WTC11 (cell line): ENCODE measurements around the gene NCOA3.

Experiments used
- CBFB ChIP-seq: sonication (generic); formaldehyde crosslinking; IDR thresholded peaks from 2 replicates; pipeline ENCODE4 v1.8.1; 2022; ENCODE audit warnings: mild to moderate bottlenecking, low read depth, missing genetic modification reagents
- CREB1 ChIP-seq: sonication (generic); formaldehyde crosslinking; IDR thresholded peaks from 2 replicates; pipeline ENCODE4 v1.8.0; 2023; ENCODE audit warnings: mild to moderate bottlenecking, missing genetic modification reagents
- IRF2 ChIP-seq: sonication (generic); formaldehyde crosslinking; IDR thresholded peaks from 2 replicates; pipeline ENCODE4 v1.8.0; 2022; ENCODE audit warnings: low read depth, missing genetic modification reagents, borderline replicate concordance
- SMAD3 ChIP-seq: sonication (generic); formaldehyde crosslinking; IDR thresholded peaks from 2 replicates; pipeline ENCODE4 v1.8.0; 2022; ENCODE audit warnings: missing genetic modification reagents, mild to moderate bottlenecking, borderline replicate concordance
- ZNF232 ChIP-seq: sonication (generic); formaldehyde crosslinking; IDR thresholded peaks from 2 replicates; pipeline ENCODE4 v1.8.0; 2022; ENCODE audit warnings: mild to moderate bottlenecking, missing genetic modification reagents
- TF ChIP-seq, protein P1 (sequence below): fragments of 200-600 bp; IDR thresholded peaks from 2 replicates; pipeline ENCODE4 v1.8.0; 2022; ENCODE audit warnings: antibody characterized with exemption

DNA sequence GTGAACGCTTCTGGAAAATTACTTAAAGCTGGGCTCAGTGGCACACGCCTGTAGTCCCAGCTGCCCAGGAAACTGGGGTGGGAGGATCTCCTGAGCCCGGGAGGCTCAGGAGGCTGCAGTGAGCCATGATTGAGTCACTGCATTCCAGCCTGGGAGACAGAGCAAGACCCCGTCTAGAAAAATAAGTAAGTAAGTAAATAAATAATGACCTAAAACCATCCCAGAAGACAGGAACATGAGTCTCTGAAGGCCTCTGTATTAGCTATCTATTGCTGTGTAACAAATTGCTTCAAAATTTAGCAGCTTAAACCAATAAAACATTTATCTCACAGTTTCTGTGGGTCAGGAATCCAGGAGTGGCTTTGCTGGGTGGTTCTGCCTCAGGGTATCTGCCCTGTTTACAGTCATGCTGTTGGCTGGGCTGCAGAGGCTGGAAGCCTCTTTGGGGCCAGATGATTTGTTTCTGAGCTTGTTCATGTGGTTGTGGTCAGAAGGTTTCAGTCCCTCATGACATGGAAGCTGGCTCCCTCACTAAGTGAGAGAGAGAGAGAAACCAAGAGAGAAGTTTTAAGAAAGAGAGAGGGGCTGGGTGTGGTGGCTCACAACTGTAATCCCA lies 48.4 kb upstream of the NCOA3 start:
- no peak for TF ChIP-seq IRF2 (CRISPR knock-in tag)
- TF ChIP-seq, protein P1, sequence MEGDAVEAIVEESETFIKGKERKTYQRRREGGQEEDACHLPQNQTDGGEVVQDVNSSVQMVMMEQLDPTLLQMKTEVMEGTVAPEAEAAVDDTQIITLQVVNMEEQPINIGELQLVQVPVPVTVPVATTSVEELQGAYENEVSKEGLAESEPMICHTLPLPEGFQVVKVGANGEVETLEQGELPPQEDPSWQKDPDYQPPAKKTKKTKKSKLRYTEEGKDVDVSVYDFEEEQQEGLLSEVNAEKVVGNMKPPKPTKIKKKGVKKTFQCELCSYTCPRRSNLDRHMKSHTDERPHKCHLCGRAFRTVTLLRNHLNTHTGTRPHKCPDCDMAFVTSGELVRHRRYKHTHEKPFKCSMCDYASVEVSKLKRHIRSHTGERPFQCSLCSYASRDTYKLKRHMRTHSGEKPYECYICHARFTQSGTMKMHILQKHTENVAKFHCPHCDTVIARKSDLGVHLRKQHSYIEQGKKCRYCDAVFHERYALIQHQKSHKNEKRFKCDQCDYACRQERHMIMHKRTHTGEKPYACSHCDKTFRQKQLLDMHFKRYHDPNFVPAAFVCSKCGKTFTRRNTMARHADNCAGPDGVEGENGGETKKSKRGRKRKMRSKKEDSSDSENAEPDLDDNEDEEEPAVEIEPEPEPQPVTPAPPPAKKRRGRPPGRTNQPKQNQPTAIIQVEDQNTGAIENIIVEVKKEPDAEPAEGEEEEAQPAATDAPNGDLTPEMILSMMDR = no peak
- TF ChIP-seq SMAD3 (CRISPR knock-in tag) = no peak
- TF ChIP-seq ZNF232 (CRISPR knock-in tag) = no peak
- TF ChIP-seq CBFB = no peak
- no peak for TF ChIP-seq CREB1 (CRISPR knock-in tag)
